ENCODE data around the gene RAD51B. TPM values are rescaled to one million over a fixed set of nuclear protein-coding genes. Genes with fewer than 3 reads are reported as not detected.

The RAD51B gene
- polyA plus RNA-seq, 3 donors: 3.6 to 11.6 (median 9.4) TPM

GRCh38 chr14:68203871-68204270 lies 384.3 kb downstream of the RAD51B start:
- TF ChIP-seq, protein P1, sequence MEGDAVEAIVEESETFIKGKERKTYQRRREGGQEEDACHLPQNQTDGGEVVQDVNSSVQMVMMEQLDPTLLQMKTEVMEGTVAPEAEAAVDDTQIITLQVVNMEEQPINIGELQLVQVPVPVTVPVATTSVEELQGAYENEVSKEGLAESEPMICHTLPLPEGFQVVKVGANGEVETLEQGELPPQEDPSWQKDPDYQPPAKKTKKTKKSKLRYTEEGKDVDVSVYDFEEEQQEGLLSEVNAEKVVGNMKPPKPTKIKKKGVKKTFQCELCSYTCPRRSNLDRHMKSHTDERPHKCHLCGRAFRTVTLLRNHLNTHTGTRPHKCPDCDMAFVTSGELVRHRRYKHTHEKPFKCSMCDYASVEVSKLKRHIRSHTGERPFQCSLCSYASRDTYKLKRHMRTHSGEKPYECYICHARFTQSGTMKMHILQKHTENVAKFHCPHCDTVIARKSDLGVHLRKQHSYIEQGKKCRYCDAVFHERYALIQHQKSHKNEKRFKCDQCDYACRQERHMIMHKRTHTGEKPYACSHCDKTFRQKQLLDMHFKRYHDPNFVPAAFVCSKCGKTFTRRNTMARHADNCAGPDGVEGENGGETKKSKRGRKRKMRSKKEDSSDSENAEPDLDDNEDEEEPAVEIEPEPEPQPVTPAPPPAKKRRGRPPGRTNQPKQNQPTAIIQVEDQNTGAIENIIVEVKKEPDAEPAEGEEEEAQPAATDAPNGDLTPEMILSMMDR (IDR thresholded peaks at IDR 0.05): no peak
- intact Hi-C loops (cut with micrococcal nuclease): no loop called here
- no peaks in the 10 kb centered on the region for H3K4me1 ChIP-seq (ENCODE audit: control insufficient read depth in 1 of 2, insufficient read depth in 2 of 2, low read length in 2 of 2)
- no peak overlapping the region for H3K4me2 ChIP-seq (replicated peaks; ENCODE audit: extremely low read depth, low read length, poor library complexity, severe bottlenecking)
- no peak overlapping the region for H3K9ac ChIP-seq (ENCODE audit: insufficient read depth, low read length, poor library complexity, severe bottlenecking)
- H3K4me3 ChIP-seq (replicated peaks in 1 of 3; ENCODE audit: low read depth in 2 of 3, low read length in 3 of 3): no peak overlapping the region
- H4K20me1 ChIP-seq (ENCODE audit: insufficient read depth, low read length): no peaks in the 10 kb centered on the region
- Mint-ChIP-seq H3K27ac (no peak overlapping the region), H3K9me3 (peaks cover 0 to 1% (median 0%) of the 10 kb centered on the region in 7 donors), H3K4me3 (no peak overlapping the region), H3K4me1 (peaks cover 1% of the 10 kb centered on the region), H3K27me3 (ENCODE audit: low read depth in 3 of 3) (peaks cover 0 to 2% (median 0%) of the 10 kb centered on the region in 3 donors), H3K36me3 (no peaks in the 10 kb centered on the region)
- H2AFZ ChIP-seq (ENCODE audit: insufficient read depth, low read depth, low read length, poor library complexity, severe bottlenecking): no peak overlapping the region
- no peaks in the 10 kb centered on the region for H3K36me3 ChIP-seq (replicated peaks in 1 of 2; ENCODE audit: control insufficient read depth in 1 of 2, insufficient read depth in 2 of 2, low read length in 2 of 2)
- H3K79me2 ChIP-seq (ENCODE audit: insufficient read depth, low read length): no peaks in the 10 kb centered on the region
- H3K27me3 ChIP-seq (ENCODE audit: control insufficient read depth in 2 of 2, insufficient read depth in 2 of 2, low read length in 2 of 2): no peaks in the 10 kb centered on the region
- no peak overlapping the region for H3K27ac ChIP-seq (ENCODE audit: low read depth in 1 of 2, low read length in 2 of 2)
- H3K9me3 ChIP-seq (replicated peaks in 1 of 2; ENCODE audit: control insufficient read depth in 1 of 2, insufficient read depth in 1 of 2, low read length in 2 of 2): no peaks in the 10 kb centered on the region
- DNase-seq: no peak

DNA sequence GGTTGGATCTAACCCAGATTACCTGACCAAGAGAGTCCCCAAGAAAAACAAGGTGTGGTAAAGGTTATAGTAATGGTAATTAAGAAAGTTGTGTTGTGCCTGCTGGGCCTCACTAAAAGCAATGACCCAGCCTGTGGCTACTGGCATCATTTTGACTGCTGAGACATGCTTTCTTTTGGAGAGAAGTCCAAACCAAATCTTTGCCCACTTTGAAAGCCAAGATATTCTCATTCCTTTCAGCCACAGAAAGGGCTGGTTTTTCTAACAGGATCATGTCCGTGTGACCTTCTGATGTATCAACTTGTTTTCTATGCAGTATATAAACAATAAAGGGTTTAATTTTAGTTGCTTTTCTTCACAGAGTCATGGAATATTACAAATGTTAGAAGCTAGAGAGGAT lies 388.6 kb downstream of the RAD51B start:
- Histone ChIP-seq H3K79me2 (ENCODE audit: insufficient read depth, low read length) (no peaks in the 10 kb centered on the region), H3K4me1 (ENCODE audit: control insufficient read depth in 1 of 2, insufficient read depth in 2 of 2, low read length in 2 of 2) (peaks cover 18 to 20% of the 10 kb centered on the region in 2 donors), H3K9ac (ENCODE audit: insufficient read depth, low read length, poor library complexity, severe bottlenecking) (no peak overlapping the region), H3K9me3 (replicated peaks in 1 of 2; ENCODE audit: control insufficient read depth in 1 of 2, insufficient read depth in 1 of 2, low read length in 2 of 2) (no peaks in the 10 kb centered on the region), H4K20me1 (ENCODE audit: insufficient read depth, low read length) (no peaks in the 10 kb centered on the region), H3K4me3 (replicated peaks in 1 of 3; ENCODE audit: low read depth in 2 of 3, low read length in 3 of 3) (no peak overlapping the region), H2AFZ (ENCODE audit: insufficient read depth, low read depth, low read length, poor library complexity, severe bottlenecking) (no peak overlapping the region), H3K36me3 (replicated peaks in 1 of 2; ENCODE audit: control insufficient read depth in 1 of 2, insufficient read depth in 2 of 2, low read length in 2 of 2) (no peaks in the 10 kb centered on the region), H3K4me2 (replicated peaks; ENCODE audit: extremely low read depth, low read length, poor library complexity, severe bottlenecking) (no peak overlapping the region), H3K27me3 (ENCODE audit: control insufficient read depth in 2 of 2, insufficient read depth in 2 of 2, low read length in 2 of 2) (no peaks in the 10 kb centered on the region), H3K27ac (ENCODE audit: low read depth in 1 of 2, low read length in 2 of 2) (no peak overlapping the region)
- intact Hi-C loops (cut with micrococcal nuclease): no loop called here
- H3K27ac Mint-ChIP-seq: no peak overlapping the region
- H3K9me3 Mint-ChIP-seq: peaks cover 0 to 1% (median 0%) of the 10 kb centered on the region in 7 donors
- no CpG with 5 or more reads among the region's 1 CpG for WGBS (ENCODE audit: insufficient coverage)
- TF ChIP-seq, protein P1 (IDR thresholded peaks at IDR 0.05): no peak
- no peaks in the 10 kb centered on the region for H3K36me3 Mint-ChIP-seq
- DNase-seq: no peak
- no peak overlapping the region for H3K4me3 Mint-ChIP-seq
- H3K27me3 Mint-ChIP-seq (ENCODE audit: low read depth in 3 of 3): peaks cover 0 to 2% (median 0%) of the 10 kb centered on the region in 3 donors
- H3K4me1 Mint-ChIP-seq: peaks cover 26% of the 10 kb centered on the region
